Prostate gland (tissue), 2 donors: ENCODE measurements around the gene MAGI2.

Experiments
- CTCF ChIP-seq, 4 experiments: fragments of 200-600 bp in 2 of 4; fragments of 450-650 bp in 2 of 4; sonication (generic) in 2 of 4; IDR thresholded peaks; 1 replicate in 3 of 4; 2 replicates in 1 of 4; pipeline ENCODE4 v1.5.1; 2016 to 2019; ENCODE audit warnings: antibody characterized with exemption in 4 of 4, mild to moderate bottlenecking in 2 of 4, moderate library complexity in 2 of 4
- POLR2AphosphoS5 ChIP-seq: sonication (generic); formaldehyde crosslinking; IDR thresholded peaks from one replicate; pipeline ENCODE4 v1.6.1; 2017; ENCODE audit warnings: antibody characterized with exemption

DNA sequence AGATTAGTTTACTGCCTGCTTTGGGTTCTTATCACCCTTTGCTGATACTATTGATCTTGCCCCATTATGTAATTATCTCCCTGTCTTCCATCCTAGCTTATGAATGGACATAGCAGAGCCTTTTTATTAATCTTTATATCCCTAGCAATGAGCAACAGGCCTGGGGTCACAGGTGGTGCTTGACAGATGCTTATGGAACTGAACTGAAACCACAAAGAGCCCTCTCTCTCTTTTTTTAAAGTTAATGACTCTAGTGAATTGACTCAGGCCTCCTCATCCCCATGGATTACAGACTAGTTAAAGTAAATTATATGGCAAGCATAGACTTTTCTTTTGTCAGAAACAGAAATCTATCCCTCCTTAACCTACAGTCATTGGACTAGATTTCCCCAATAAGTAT lies 1389.7 kb downstream of the MAGI2 start:
- TF ChIP-seq CTCF (IDR thresholded peaks at IDR 0.05) (no peak), POLR2AphosphoS5 (no peak)
